IMR-90 (cell line): ENCODE measurements around the gene RGS9. TPM values are rescaled to one million over a fixed set of nuclear protein-coding genes. Genes with fewer than 3 reads are reported as not detected.

Source experiments
- ATAC-seq: fragments of 200-7000 bp; cut with Tn5 transposase; 2 replicates; pipeline ENCODE4 v1.9.1; 2020; ENCODE audit warnings: low read depth, mild to moderate bottlenecking, moderate library complexity
- BruUV-seq: library from RNA; stranded (reverse); fragments of 400-500 nt; replicated peaks from 2 replicates; lab custom pipeline; 2021; lab: Mats Ljungman, UMichigan
- CTCF ChIA-PET: fragments of 300-600 bp; formaldehyde crosslinking; extraction: SDS; loops from one replicate; lab custom pipeline; 2021; ENCODE audit warnings: antibody characterized with exemption; lab: Yijun Ruan, JAX
- POLR2A ChIA-PET: fragments of 300-600 bp; sonication (Branson Sonifier 250); formaldehyde crosslinking; loops from one replicate; lab custom pipeline; 2022; ENCODE audit warnings: antibody characterized with exemption; ENCODE audit not compliant: unreplicated experiment; lab: Charles Lee
- DNase-seq: peaks from one replicate; pipeline ENCODE4 v3.0.0; 2013
- H2AFZ ChIP-seq: replicated peaks from 2 replicates; pipeline ENCODE3; 2013; ENCODE audit warnings: low read length, mild to moderate bottlenecking; ENCODE audit not compliant: poor library complexity
- H2AK5ac ChIP-seq: 2 replicates; pipeline ENCODE4 v1.6.1; 2013; ENCODE audit warnings: low read depth, low read length, inconsistent platforms
- H2AK9ac ChIP-seq: replicated peaks from 2 replicates; pipeline ENCODE3; 2013; ENCODE audit warnings: mild to moderate bottlenecking, low read depth, low read length, moderate library complexity; ENCODE audit not compliant: poor library complexity
- H2BK120ac ChIP-seq: 2 replicates; pipeline ENCODE4 v1.6.1; 2013; ENCODE audit warnings: low read depth, low read length, inconsistent platforms
- H2BK15ac ChIP-seq: 3 replicates; pipeline ENCODE4 v1.6.1; 2013; ENCODE audit warnings: low read depth, low read length, inconsistent platforms
- H2BK20ac ChIP-seq: 2 replicates; pipeline ENCODE4 v1.6.1; 2013; ENCODE audit warnings: low read depth, mild to moderate bottlenecking, inconsistent platforms, low read length, moderate library complexity
- H2BK5ac ChIP-seq: 2 replicates; pipeline ENCODE4 v1.6.1; 2013; ENCODE audit warnings: mild to moderate bottlenecking, low read depth, low read length, inconsistent platforms; ENCODE audit not compliant: poor library complexity, severe bottlenecking
- H3K14ac ChIP-seq: replicated peaks from 2 replicates; pipeline ENCODE4 v1.6.1; 2013; ENCODE audit warnings: low read depth, low read length, inconsistent platforms
- H3K18ac ChIP-seq: 2 replicates; pipeline ENCODE4 v1.6.1; 2013; ENCODE audit warnings: low read depth, low read length, control low read depth
- H3K23ac ChIP-seq: 2 replicates; pipeline ENCODE4 v1.6.1; 2013; ENCODE audit warnings: low read depth, low read length, inconsistent platforms
- H3K27ac ChIP-seq: 2 replicates; pipeline ENCODE4 v1.5.1; 2013; ENCODE audit warnings: mild to moderate bottlenecking, control low read depth, low read length; ENCODE audit not compliant: insufficient read depth
- H3K27me3 ChIP-seq: 2 replicates; pipeline ENCODE4 v1.6.1; 2013; ENCODE audit warnings: low read length; ENCODE audit not compliant: control insufficient read depth, insufficient read depth
- H3K36me3 ChIP-seq: 2 replicates; pipeline ENCODE4 v1.6.1; 2013; ENCODE audit warnings: low read length, mixed read lengths; ENCODE audit not compliant: control insufficient read depth, insufficient read depth
- H3K4ac ChIP-seq: 2 replicates; pipeline ENCODE4 v1.6.1; 2013; ENCODE audit warnings: low read depth, low read length, inconsistent platforms
- H3K4me1 ChIP-seq: 2 replicates; pipeline ENCODE4 v1.6.1; 2013; ENCODE audit warnings: low read length, mixed read lengths; ENCODE audit not compliant: control insufficient read depth, insufficient read depth
- H3K4me2 ChIP-seq: 2 replicates; pipeline ENCODE4 v1.6.1; 2013; ENCODE audit warnings: low read depth, mild to moderate bottlenecking, control low read depth, low read length, moderate library complexity
- H3K4me3 ChIP-seq: 2 replicates; pipeline ENCODE4 v1.5.1; 2013; ENCODE audit warnings: low read depth, mild to moderate bottlenecking, control low read depth, low read length, moderate library complexity; ENCODE audit not compliant: insufficient read depth
- H3K56ac ChIP-seq: 2 replicates; pipeline ENCODE4 v1.6.1; 2013; ENCODE audit warnings: low read length, inconsistent platforms; ENCODE audit not compliant: insufficient read depth; ENCODE audit errors: extremely low read depth
- H3K79me1 ChIP-seq, 2 experiments: 2 replicates each; pipeline ENCODE4 v1.6.1; 2013; ENCODE audit warnings: low read length in 2 of 2, inconsistent platforms in 1 of 2, low read depth in 1 of 2
- H3K9ac ChIP-seq: 2 replicates; pipeline ENCODE4 v1.6.1; 2013; ENCODE audit warnings: low read depth, low read length, control low read depth
- H3K9me1 ChIP-seq: 2 replicates; pipeline ENCODE4 v1.6.1; 2013; ENCODE audit warnings: low read length, inconsistent platforms; ENCODE audit not compliant: insufficient read depth
- H3K9me3 ChIP-seq: 2 replicates; pipeline ENCODE4 v1.6.1; 2013; ENCODE audit warnings: low read length; ENCODE audit not compliant: control insufficient read depth, insufficient read depth
- H4K20me1 ChIP-seq: 2 replicates; pipeline ENCODE4 v1.6.1; 2013; ENCODE audit warnings: low read length, inconsistent platforms; ENCODE audit not compliant: insufficient read depth
- H4K5ac ChIP-seq: 2 replicates; pipeline ENCODE4 v1.6.1; 2013; ENCODE audit warnings: mild to moderate bottlenecking, low read depth, low read length, control low read depth
- H4K8ac ChIP-seq, 2 experiments: 2 replicates each; pipeline ENCODE4 v1.6.1; 2013; ENCODE audit warnings: low read depth in 2 of 2, low read length in 2 of 2, control low read depth in 1 of 2, inconsistent platforms in 1 of 2
- H4K91ac ChIP-seq: 2 replicates; pipeline ENCODE4 v1.6.1; 2013; ENCODE audit warnings: low read depth, low read length, inconsistent platforms; ENCODE audit not compliant: insufficient read depth
- BHLHE40 ChIP-seq: fragments of 150-350 bp; IDR thresholded peaks from 2 replicates; pipeline ENCODE4 v1.6.1; 2016; ENCODE audit warnings: mild to moderate bottlenecking, low read depth, low read length
- CEBPB ChIP-seq: IDR thresholded peaks from 2 replicates; pipeline ENCODE4 v1.6.1; 2012; ENCODE audit warnings: low read depth, low read length, improper control_type of control experiment
- CHD1 ChIP-seq: IDR thresholded peaks from 2 replicates; pipeline ENCODE4 v1.6.1; 2012; ENCODE audit warnings: low read depth, low read length, improper control_type of control experiment
- CTCF ChIP-seq: conservative IDR thresholded peaks from 2 replicates; pipeline ENCODE4 v1.5.1; 2012; ENCODE audit warnings: mild to moderate bottlenecking, low read depth, low read length, improper control_type of control experiment
- ELK1 ChIP-seq: fragments of 150-350 bp; IDR thresholded peaks from 2 replicates; pipeline ENCODE4 v1.6.1; 2016; ENCODE audit warnings: low read depth, mild to moderate bottlenecking, low read length, moderate library complexity, borderline replicate concordance
- FOS ChIP-seq: fragments of 150-350 bp; IDR thresholded peaks from 2 replicates; pipeline ENCODE4 v1.6.1; 2016; ENCODE audit warnings: low read depth, low read length
- MAFK ChIP-seq: IDR thresholded peaks from 2 replicates; pipeline ENCODE4 v1.6.1; 2012; ENCODE audit warnings: low read depth, low read length, improper control_type of control experiment
- MAZ ChIP-seq: IDR thresholded peaks from 2 replicates; pipeline ENCODE4 v1.6.1; 2012; ENCODE audit warnings: low read depth, mild to moderate bottlenecking, low read length, improper control_type of control experiment, moderate library complexity, borderline replicate concordance
- MXI1 ChIP-seq: IDR thresholded peaks from 2 replicates; pipeline ENCODE4 v1.6.1; 2012; ENCODE audit warnings: low read depth, mild to moderate bottlenecking, low read length, moderate library complexity, borderline replicate concordance
- NFE2L2 ChIP-seq: fragments of 150-350 bp; IDR thresholded peaks from 2 replicates; pipeline ENCODE4 v1.6.1; 2016; ENCODE audit warnings: low read depth, mild to moderate bottlenecking, low read length
- POLR2A ChIP-seq: IDR thresholded peaks from 2 replicates; pipeline ENCODE4 v1.6.1; 2012; ENCODE audit warnings: mild to moderate bottlenecking, low read depth, low read length
- RAD21 ChIP-seq: IDR thresholded peaks from 2 replicates; pipeline ENCODE4 v1.6.1; 2012; ENCODE audit warnings: low read length, improper control_type of control experiment
- RCOR1 ChIP-seq: IDR thresholded peaks from 2 replicates; pipeline ENCODE4 v1.6.1; 2012; ENCODE audit warnings: mild to moderate bottlenecking, low read length, improper control_type of control experiment; ENCODE audit not compliant: insufficient replicate concordance
- RFX5 ChIP-seq: IDR thresholded peaks from 2 replicates; pipeline ENCODE4 v1.8.0; 2012; ENCODE audit warnings: low read depth, mild to moderate bottlenecking, low read length, moderate library complexity
- SMC3 ChIP-seq: fragments of 150-350 bp; IDR thresholded peaks from 2 replicates; pipeline ENCODE4 v1.6.1; 2016; ENCODE audit warnings: low read depth, mild to moderate bottlenecking, antibody characterized with exemption, low read length, moderate library complexity
- USF2 ChIP-seq: fragments of 150-350 bp; IDR thresholded peaks from 2 replicates; pipeline ENCODE4 v1.6.1; 2017; ENCODE audit warnings: mild to moderate bottlenecking, antibody characterized with exemption, low read length, low read depth
- WGBS, 2 experiments: methylation state at CpG; one replicate each; pipeline versions ENCODE4 v1.1.5 to v1.1.7; 2013; ENCODE audit warnings: missing lambda C conversion rate in 2 of 2; ENCODE audit not compliant: insufficient read length in 1 of 2; ENCODE audit errors: extremely low coverage in 2 of 2; 5-methylcytosine and 5-hydroxymethylcytosine counted together
- dilution Hi-C: fragments of 300-500 bp; cut with HindIII; formaldehyde crosslinking; loops from one replicate; pipeline ENCODE4 v1.14.3; 2018; ENCODE audit warnings: low sequenced_read_pairs; ENCODE audit not compliant: unreplicated experiment
- in situ Hi-C: fragments of 300-500 bp; cut with MboI; formaldehyde crosslinking; loops from 3 replicates; pipeline ENCODE4 v1.14.3; 2019; ENCODE audit warnings: low sequenced_read_pairs, inconsistent platforms, mixed read lengths
- intact Hi-C: fragments of 100-400 bp; cut with micrococcal nuclease; formaldehyde crosslinking; loops from 2 replicates; pipeline ENCODE4 v1.10.0; 2022
- polyA plus RNA-seq, 3 experiments: library from polyadenylated mRNA; depleted of rRNA; stranded (reverse); fragments of >200 nt; gene quantifications; 2 replicates each; pipeline ENCODE4 v1.2.3, GENCODE V29; 2012; ENCODE audit warnings: low replicate concordance in 1 of 3
- total RNA-seq: library from RNA; depleted of rRNA; stranded (reverse); fragments of >200 nt; gene quantifications from 2 replicates; pipeline ENCODE4 v1.2.3, GENCODE V29; 2012

The RGS9 gene
- total and polyA plus RNA-seq, 2 of the 4 experiments (the other 2 are of a cell fraction): 0.90 to 1.1 TPM

GRCh38 chr17:65225061-65225460 lies 87.9 kb downstream of the RGS9 start:
- Histone ChIP-seq H3K14ac (no peak overlapping the region), H2BK5ac (no peak overlapping the region), H3K27ac (no peak overlapping the region), H4K5ac (no peak overlapping the region), H4K91ac (no peak overlapping the region), H3K23ac (no peak overlapping the region), H4K8ac (no peak overlapping the region), H3K4ac (no peak overlapping the region), H3K9me3 (no peaks in the 10 kb centered on the region), H2AK5ac (no peak overlapping the region), H2AFZ (peak overlapping the region; percentile 24), H3K18ac (no peak overlapping the region), H3K4me1 (peaks cover 4% of the 10 kb centered on the region), H3K56ac (no peak overlapping the region), H4K20me1 (no peaks in the 10 kb centered on the region), H3K9ac (no peak overlapping the region), H2AK9ac (no peak overlapping the region), H2BK120ac (no peak overlapping the region), H3K4me3 (no peak overlapping the region), H3K27me3 (peaks cover 5% of the 10 kb centered on the region; the same call in 1 of the 2 replicates), H3K9me1 (0 out of 2 replicates have a peak, but pooled peaks cover 3% of the 10 kb centered on the region), H3K4me2 (no peak overlapping the region), H2BK20ac (no peak overlapping the region), H3K36me3 (no peaks in the 10 kb centered on the region), H2BK15ac (no peak overlapping the region), H3K79me1 (no peaks in the 10 kb centered on the region)
- ChIA-PET POLR2A (no interaction called here), CTCF (no interaction called here)
- no peak for ATAC-seq
- TF ChIP-seq MXI1: no peak
- no peak for TF ChIP-seq BHLHE40
- no peak for TF ChIP-seq POLR2A
- TF ChIP-seq SMC3: no peak
- TF ChIP-seq RCOR1: no peak
- no peak for TF ChIP-seq FOS
- TF ChIP-seq USF2: no peak
- TF ChIP-seq CEBPB: no peak
- TF ChIP-seq RFX5: no peak
- TF ChIP-seq RAD21: no peak
- TF ChIP-seq MAZ: no peak
- no peak for TF ChIP-seq MAFK
- TF ChIP-seq CHD1: no peak
- TF ChIP-seq CTCF: no peak
- no peak for TF ChIP-seq NFE2L2
- no peak for TF ChIP-seq ELK1
- dilution Hi-C loops: no loop called here
- no peak for DNase-seq
- WGBS, 2 experiments: 77% methylated on average over 9 of the region's 18 CpGs; no CpG with 5 or more reads in 1 of the 2 experiments
- no TSS peak for BruUV-seq
- intact Hi-C loops: no loop called here
- in situ Hi-C loops: loop anchor here (25.0 kb wide), 1 partner anchor 1437 kb away; no protein-coding TSS in a partner anchor
